Rectal smooth muscle tissue (tissue), 1 donor: Measurements from ENCODE around the gene ATIC.
A peak's percentile ranks its signal among the peaks of the same experiment; 100 is the strongest.

Experiments
- H3K27ac ChIP-seq: one replicate; pipeline ENCODE4 v1.7.0; 2013; ENCODE audit warnings: low read depth, low read length, inconsistent platforms
- H3K27me3 ChIP-seq: one replicate; pipeline ENCODE4 v1.7.0; 2013; ENCODE audit warnings: low read length; ENCODE audit not compliant: control insufficient read depth, insufficient read depth
- H3K36me3 ChIP-seq: one replicate; pipeline ENCODE4 v1.7.0; 2013; ENCODE audit warnings: low read length; ENCODE audit not compliant: control insufficient read depth, insufficient read depth
- H3K4me1 ChIP-seq: one replicate; pipeline ENCODE4 v1.7.0; 2013; ENCODE audit warnings: low read length; ENCODE audit not compliant: control insufficient read depth, insufficient read depth
- H3K4me3 ChIP-seq: one replicate; pipeline ENCODE4 v1.7.0; 2013; ENCODE audit warnings: low read length
- H3K9ac ChIP-seq: one replicate; pipeline ENCODE4 v1.7.0; 2013; ENCODE audit warnings: low read length

ATIC gene

DNA sequence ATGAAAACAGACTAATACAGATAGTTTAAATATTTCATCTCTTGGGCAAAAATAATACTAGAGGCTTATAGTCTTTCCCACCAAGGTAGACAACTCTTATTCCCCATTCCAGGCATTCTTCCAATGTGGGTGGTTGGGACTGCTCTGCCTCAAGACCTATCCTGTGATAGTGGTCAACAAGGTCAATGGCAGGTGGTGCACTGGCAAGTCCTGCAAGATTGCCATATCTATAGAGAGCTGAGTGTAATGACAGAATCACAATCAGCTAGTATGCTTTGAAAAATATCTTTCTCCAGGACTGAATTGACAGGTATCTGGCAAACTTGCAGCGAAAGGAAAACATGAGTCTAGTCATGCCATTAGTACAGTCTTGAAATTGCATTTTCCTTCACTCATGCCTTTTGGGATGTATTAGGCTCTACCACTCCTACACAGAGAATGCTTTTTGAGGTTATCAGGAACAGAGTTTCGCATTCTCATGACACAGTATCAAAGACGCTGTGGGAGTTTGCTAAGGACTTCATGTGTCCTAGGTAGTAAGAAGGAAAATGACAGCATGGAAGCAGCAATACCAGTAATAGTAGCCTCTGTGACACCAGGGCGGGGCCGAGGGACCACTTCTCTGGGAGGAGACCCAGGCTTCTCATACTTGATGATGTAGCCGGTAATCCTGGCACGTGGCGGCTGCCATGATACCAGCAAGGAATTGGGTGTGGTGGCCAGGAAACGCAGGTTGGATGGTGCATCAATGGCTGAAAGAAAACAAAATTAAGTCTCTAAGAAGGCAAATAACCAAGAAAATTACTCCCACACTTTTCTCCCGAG is 63.0 kb downstream of the ATIC start:
- Histone ChIP-seq H3K4me1 (no peaks in the 10 kb centered on the region), H3K27ac (peak overlapping the region; percentile 7), H3K27me3 (no peaks in the 10 kb centered on the region), H3K36me3 (peaks cover 35% of the 10 kb centered on the region), H3K4me3 (no peak overlapping the region), H3K9ac (no peak overlapping the region)

DNA sequence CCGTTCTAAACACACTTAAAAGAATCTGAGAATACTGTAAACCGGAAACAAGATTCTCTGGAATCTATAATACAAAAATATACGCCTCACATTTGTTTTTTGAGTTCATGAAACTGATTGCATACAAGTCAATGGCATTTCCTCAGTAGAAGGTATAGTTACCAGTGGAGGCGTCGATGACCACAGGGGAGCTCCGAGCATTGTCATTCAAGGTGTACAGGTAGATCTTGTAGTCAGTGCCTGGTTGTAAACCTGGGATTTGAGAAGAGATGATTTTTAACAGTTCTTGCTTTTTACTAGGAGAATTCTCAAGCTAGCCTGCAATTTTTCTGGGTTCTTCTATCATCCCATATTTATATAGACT is 63.6 kb downstream of the ATIC start:
- Histone ChIP-seq H3K27me3 (no peaks in the 10 kb centered on the region), H3K27ac (no peak overlapping the region), H3K4me1 (no peaks in the 10 kb centered on the region), H3K9ac (no peak overlapping the region), H3K4me3 (no peak overlapping the region), H3K36me3 (peaks cover 34% of the 10 kb centered on the region)

DNA sequence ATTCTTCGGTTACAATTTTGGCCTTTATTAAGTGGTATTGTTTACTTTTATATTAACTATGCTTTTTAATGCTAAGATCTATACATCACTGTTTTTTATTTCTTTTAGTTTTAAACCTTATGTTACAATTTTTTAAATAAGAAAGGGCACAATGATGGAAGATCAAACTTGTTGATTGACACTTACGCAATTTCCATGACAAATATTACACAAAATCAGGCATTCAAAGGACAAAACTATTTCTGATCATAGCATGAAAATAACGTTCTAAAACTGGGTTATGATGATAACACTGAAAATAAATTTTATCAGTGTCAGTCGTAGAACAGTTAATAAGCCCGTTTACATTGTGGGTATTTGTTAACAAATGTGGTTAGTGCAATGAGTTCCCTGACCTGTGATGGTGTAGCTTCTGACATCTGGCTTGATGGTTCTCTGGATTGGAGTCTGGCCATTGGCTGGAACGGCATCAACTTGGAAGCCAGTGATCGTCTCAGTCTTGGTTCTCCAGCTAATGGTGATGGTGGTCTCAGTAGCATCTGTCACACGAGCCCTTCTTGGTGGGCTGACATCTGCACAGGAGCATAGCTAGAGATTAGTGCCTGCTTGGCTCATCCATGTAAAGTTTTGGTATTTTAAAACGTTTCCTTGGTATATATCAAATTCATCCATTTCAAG is 64.4 kb downstream of the ATIC start:
- Histone ChIP-seq H3K9ac (no peak overlapping the region), H3K27ac (no peak overlapping the region), H3K27me3 (no peaks in the 10 kb centered on the region), H3K4me1 (no peaks in the 10 kb centered on the region), H3K36me3 (peaks cover 32% of the 10 kb centered on the region), H3K4me3 (no peak overlapping the region)

DNA sequence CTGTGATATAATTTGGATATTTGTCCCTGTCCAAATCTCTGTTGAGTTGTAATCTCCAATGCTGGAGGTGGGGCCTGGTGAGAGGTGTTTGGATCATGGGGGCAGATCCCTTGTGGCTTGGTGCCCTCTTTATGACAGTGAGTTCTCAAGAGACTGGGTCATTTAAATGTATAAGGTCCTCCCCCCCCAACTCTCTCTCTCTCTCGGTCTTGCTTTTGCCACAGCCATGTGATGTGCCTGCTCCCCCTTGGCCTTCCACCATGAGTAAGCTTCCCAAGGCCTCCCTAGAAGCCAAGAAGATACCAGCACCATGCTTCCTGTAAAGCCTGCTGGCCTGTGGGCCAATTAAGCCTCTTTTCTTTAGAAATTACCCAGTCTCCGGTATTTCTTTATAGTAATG is 65.4 kb downstream of the ATIC start:
- Histone ChIP-seq H3K27ac (no peak overlapping the region), H3K4me1 (no peaks in the 10 kb centered on the region), H3K9ac (no peak overlapping the region), H3K4me3 (no peak overlapping the region), H3K36me3 (peaks cover 36% of the 10 kb centered on the region), H3K27me3 (no peaks in the 10 kb centered on the region)

DNA sequence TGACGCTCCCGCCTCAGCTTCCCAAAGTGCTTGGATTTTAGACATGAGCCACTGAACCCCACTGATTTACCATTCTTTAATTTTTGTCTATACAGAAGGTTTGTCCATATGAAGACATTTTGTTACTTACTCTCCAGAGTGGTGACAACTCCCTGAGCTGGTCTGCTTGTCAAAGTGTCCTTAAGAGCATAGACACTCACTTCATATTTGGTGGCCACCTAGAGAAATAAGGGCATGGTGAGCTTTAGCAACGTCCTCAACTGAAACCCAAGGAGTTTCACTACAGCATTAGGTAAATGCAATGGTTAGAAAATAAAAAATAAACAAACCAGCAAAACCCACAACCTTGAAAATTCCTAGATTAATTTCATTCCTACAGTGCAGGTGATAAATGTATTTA is 66.2 kb downstream of the ATIC start:
- Histone ChIP-seq H3K27ac (no peak overlapping the region), H3K36me3 (peaks cover 40% of the 10 kb centered on the region), H3K27me3 (no peaks in the 10 kb centered on the region), H3K4me3 (no peak overlapping the region), H3K4me1 (no peaks in the 10 kb centered on the region), H3K9ac (no peak overlapping the region)

- H3K4me1 ChIP-seq = no peaks in the 10 kb centered on the region
- no peak overlapping the region for H3K4me3 ChIP-seq
- H3K9ac ChIP-seq = no peak overlapping the region
- peaks cover 44% of the 10 kb centered on the region for H3K36me3 ChIP-seq
- no peak overlapping the region for H3K27ac ChIP-seq
- H3K27me3 ChIP-seq = no peaks in the 10 kb centered on the region
These were observed 67.2 kb downstream of the ATIC start for GRCh38 chr2:215379039-215379438.

GRCh38 chr2:215379948-215380347 is 68.1 kb downstream of the ATIC start:
- Histone ChIP-seq H3K9ac (no peak overlapping the region), H3K36me3 (peaks cover 40% of the 10 kb centered on the region)

DNA sequence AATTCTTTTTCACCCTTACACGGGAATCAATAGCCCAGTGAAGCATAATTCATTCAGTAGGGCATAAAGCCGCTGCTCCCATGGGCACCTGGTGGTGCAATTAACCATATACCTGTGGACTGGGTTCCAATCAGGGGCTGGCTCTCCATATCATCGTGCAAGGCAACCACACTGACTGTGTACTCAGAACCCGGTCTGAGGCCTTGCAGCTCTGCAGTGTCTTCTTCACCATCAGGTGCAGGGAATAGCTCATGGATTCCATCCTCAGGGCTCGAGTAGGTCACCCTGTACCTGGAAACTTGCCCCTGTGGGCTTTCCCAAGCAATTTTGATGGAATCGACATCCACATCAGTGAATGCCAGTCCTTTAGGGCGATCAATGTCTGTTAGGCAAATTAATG is 68.8 kb downstream of the ATIC start:
- no peak overlapping the region for H3K27ac ChIP-seq
- H3K9ac ChIP-seq = no peak overlapping the region
- no peaks in the 10 kb centered on the region for H3K4me1 ChIP-seq
- H3K36me3 ChIP-seq = peaks cover 32% of the 10 kb centered on the region
- no peak overlapping the region for H3K4me3 ChIP-seq
- no peaks in the 10 kb centered on the region for H3K27me3 ChIP-seq

More at GRCh38 chr2:215379948-215380347, 68.1 kb downstream of the ATIC start:
- Histone ChIP-seq H3K27ac (no peak overlapping the region), H3K27me3 (no peaks in the 10 kb centered on the region), H3K4me3 (no peak overlapping the region), H3K4me1 (no peaks in the 10 kb centered on the region)

DNA sequence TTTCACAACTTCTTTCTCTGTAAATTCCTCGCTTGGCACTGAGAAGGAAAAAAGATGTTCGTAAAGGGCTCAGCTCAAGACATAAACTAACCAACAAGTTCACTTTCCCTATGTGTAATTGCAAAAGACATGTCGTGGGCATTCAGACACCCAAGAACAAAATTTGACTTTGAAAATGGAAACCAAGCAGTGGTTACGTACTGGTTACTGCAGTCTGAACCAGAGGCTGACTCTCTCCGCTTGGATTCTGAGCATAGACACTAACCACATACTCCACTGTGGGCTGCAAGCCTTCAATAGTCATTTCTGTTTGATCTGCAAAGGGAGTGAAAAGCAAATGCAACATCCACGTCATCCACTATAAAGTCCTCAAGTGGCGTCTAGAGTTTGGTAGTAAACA is 70.2 kb downstream of the ATIC start:
- no peak overlapping the region for H3K9ac ChIP-seq
- H3K27ac ChIP-seq = no peak overlapping the region
- H3K36me3 ChIP-seq = peaks cover 34% of the 10 kb centered on the region
- no peaks in the 10 kb centered on the region for H3K27me3 ChIP-seq
- H3K4me3 ChIP-seq = no peak overlapping the region
- no peaks in the 10 kb centered on the region for H3K4me1 ChIP-seq

GRCh38 chr2:215382480-215382879 is 70.6 kb downstream of the ATIC start:
- Histone ChIP-seq H3K4me3 (no peak overlapping the region), H3K9ac (no peak overlapping the region), H3K4me1 (no peaks in the 10 kb centered on the region), H3K36me3 (peaks cover 32% of the 10 kb centered on the region), H3K27ac (no peak overlapping the region), H3K27me3 (no peaks in the 10 kb centered on the region)

GRCh38 chr2:215383652-215384279 is 71.9 kb downstream of the ATIC start:
- H3K36me3 ChIP-seq = peaks cover 27% of the 10 kb centered on the region
- H3K27ac ChIP-seq = no peak overlapping the region
- no peaks in the 10 kb centered on the region for H3K27me3 ChIP-seq
- no peaks in the 10 kb centered on the region for H3K4me1 ChIP-seq
- H3K4me3 ChIP-seq = no peak overlapping the region
- H3K9ac ChIP-seq = no peak overlapping the region

GRCh38 chr2:215384710-215385109 is 72.9 kb downstream of the ATIC start:
- peaks cover 27% of the 10 kb centered on the region for H3K36me3 ChIP-seq
- H3K4me1 ChIP-seq = no peaks in the 10 kb centered on the region
- no peak overlapping the region for H3K9ac ChIP-seq
- H3K4me3 ChIP-seq = no peak overlapping the region
- H3K27me3 ChIP-seq = no peaks in the 10 kb centered on the region
- H3K27ac ChIP-seq = no peak overlapping the region
